Kidney (tissue), 14 donors: Measurements from ENCODE around the gene NAP1L5. TPM values are rescaled to one million over a fixed set of nuclear protein-coding genes. Genes with fewer than 3 reads are reported as not detected.

Experiments used
- DNase-seq, 5 donors: peaks; one replicate each; pipeline ENCODE4 v3.0.0-alpha.2; 2013 to 2020
- FAIRE-seq: peaks from 2 replicates; lab custom pipeline; 2012; peaks lifted over from hg19 to GRCh38; lab: Jason Lieb, UNC
- H3K27ac ChIP-seq, 2 donors: one replicate each; pipeline ENCODE4 v1.7.0; 2013; ENCODE audit warnings: low read depth in 2 of 2, low read length in 2 of 2, inconsistent platforms in 1 of 2
- H3K27me3 ChIP-seq: one replicate; pipeline ENCODE4 v1.7.1; 2013; ENCODE audit warnings: low read length, inconsistent platforms; ENCODE audit not compliant: control insufficient read depth, insufficient read depth
- H3K36me3 ChIP-seq, 3 donors: one replicate each; pipeline versions ENCODE4 v1.7.0 to v1.7.1; 2013; ENCODE audit warnings: low read length in 3 of 3, control low read depth in 1 of 3, inconsistent platforms in 1 of 3; ENCODE audit not compliant: insufficient read depth in 3 of 3, control insufficient read depth in 2 of 3
- H3K4me1 ChIP-seq, 3 donors: one replicate each; pipeline versions ENCODE4 v1.7.0 to v1.7.1; 2013; ENCODE audit warnings: low read length in 3 of 3, inconsistent platforms in 1 of 3, low read depth in 1 of 3; ENCODE audit not compliant: control insufficient read depth in 2 of 3, insufficient read depth in 2 of 3
- H3K4me3 ChIP-seq, 3 donors: one replicate each; pipeline versions ENCODE4 v1.7.0 to v1.8.1; 2013; ENCODE audit warnings: low read length in 3 of 3, control low read depth in 1 of 3, inconsistent platforms in 1 of 3
- H3K9ac ChIP-seq, 3 donors: one replicate each; pipeline versions ENCODE4 v1.7.0 to v1.7.1; 2013; ENCODE audit warnings: low read length in 3 of 3, control low read depth in 1 of 3, inconsistent platforms in 1 of 3
- H3K9me3 ChIP-seq, 3 donors: one replicate each; pipeline versions ENCODE4 v1.7.0 to v1.7.1; 2013; ENCODE audit warnings: low read length in 3 of 3, control low read depth in 1 of 3, inconsistent platforms in 1 of 3; ENCODE audit not compliant: control insufficient read depth in 2 of 3, insufficient read depth in 1 of 3
- intact Hi-C: fragments of 100-400 bp; cut with DNase I; formaldehyde crosslinking; loops from one replicate; pipeline ENCODE4 v1.11.1; 2022
- polyA plus RNA-seq: library from polyadenylated mRNA; stranded (reverse); fragments of 350-450 nt; fragmentation: Illumina TruSeq; extraction: RNeasy Lipid Tissue Mini Kit (QIAGEN cat#74804); gene quantifications from one replicate; pipeline ENCODE4 v1.2.3, GENCODE V29; 2014; ENCODE audit warnings: low read depth, low replicate concordance; ENCODE audit not compliant: insufficient read depth
- total RNA-seq: library from RNA; stranded (reverse); fragmentation: NEBNext Ultra II Directional; extraction: Animal tissue kit (Norgen Biotek cat#: 25700); gene quantifications from one replicate; pipeline ENCODE4 v1.2.1, GENCODE V29; 2021
- TF ChIP-seq, protein P1 (sequence below): IDR thresholded peaks from 3 replicates; pipeline ENCODE4 v1.5.1; 2012; ENCODE audit warnings: mild to moderate bottlenecking, moderate library complexity, borderline replicate concordance; ENCODE audit not compliant: insufficient read depth; ENCODE audit errors: extremely low read depth
- donor health status: control.
- donor health status: control.
- donor health status: control.
- donor health status: control.
- donor health status: control.
- donor health status: DM: yes; HTN: yes; CAD: no.
- donor health status: Normal renal cell carcinoma (clear cell type).

NAP1L5 gene
- total and polyA plus RNA-seq, 2 donors from 2014 or later = 5.9 to 12.4 TPM

DNA sequence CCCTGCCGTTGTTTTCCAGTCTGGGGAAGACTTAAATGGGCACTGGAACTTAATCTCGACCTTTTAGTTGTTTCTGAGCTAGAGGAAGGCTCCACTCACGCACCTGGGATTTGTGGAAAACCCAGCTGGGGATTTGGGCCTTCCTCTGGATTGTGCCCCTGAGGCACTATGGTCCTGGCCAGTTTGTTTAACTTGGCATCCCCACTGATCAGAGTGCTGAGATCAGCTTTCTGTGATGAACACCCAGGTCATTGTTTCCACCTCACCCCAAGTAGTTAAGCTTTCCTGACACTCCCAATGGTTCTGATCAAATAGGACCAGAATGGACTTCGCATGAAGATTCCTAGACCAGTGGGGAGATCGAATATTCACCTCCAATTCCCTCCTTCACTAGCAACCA, 20.5 kb upstream of the NAP1L5 start:
- H3K4me1 ChIP-seq = no peaks in the 10 kb centered on the region
- FAIRE-seq (no peak), DNase-seq (no peak)
- TF ChIP-seq, protein P1, sequence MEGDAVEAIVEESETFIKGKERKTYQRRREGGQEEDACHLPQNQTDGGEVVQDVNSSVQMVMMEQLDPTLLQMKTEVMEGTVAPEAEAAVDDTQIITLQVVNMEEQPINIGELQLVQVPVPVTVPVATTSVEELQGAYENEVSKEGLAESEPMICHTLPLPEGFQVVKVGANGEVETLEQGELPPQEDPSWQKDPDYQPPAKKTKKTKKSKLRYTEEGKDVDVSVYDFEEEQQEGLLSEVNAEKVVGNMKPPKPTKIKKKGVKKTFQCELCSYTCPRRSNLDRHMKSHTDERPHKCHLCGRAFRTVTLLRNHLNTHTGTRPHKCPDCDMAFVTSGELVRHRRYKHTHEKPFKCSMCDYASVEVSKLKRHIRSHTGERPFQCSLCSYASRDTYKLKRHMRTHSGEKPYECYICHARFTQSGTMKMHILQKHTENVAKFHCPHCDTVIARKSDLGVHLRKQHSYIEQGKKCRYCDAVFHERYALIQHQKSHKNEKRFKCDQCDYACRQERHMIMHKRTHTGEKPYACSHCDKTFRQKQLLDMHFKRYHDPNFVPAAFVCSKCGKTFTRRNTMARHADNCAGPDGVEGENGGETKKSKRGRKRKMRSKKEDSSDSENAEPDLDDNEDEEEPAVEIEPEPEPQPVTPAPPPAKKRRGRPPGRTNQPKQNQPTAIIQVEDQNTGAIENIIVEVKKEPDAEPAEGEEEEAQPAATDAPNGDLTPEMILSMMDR = no peak
- H3K4me3 ChIP-seq = no peak overlapping the region
- H3K9ac ChIP-seq = no peak overlapping the region
- H3K9me3 ChIP-seq = peaks cover 0 to 8% (median 6%) of the 10 kb centered on the region in 3 donors
- intact Hi-C loops = no loop called here
- peaks cover 0 to 11% (median 7%) of the 10 kb centered on the region in 3 donors for H3K36me3 ChIP-seq
- H3K27me3 ChIP-seq = no peaks in the 10 kb centered on the region
- H3K27ac ChIP-seq = no peak overlapping the region

DNA sequence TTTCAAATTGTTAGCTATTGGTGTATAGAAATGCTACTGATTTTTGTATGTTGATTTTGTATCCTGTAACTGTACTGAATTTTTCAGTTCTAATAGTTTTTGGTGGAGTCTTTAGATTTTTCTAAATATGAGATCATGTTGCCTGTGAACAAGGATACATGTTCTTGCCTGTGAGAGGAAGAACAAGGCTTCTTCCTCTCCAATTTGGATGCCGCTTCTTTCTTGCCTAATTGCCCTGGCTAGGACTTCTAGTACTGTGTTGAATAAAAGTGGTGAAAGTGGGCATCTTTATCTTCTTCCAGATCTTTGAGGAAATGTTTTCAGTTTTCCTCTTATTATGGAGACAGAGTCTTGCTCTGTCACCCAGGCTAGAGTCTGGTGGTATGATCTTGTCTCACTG, 16.2 kb upstream of the NAP1L5 start:
- H3K27ac ChIP-seq = no peak overlapping the region
- FAIRE-seq (no peak), DNase-seq (no peak)
- H3K4me1 ChIP-seq = no peaks in the 10 kb centered on the region
- TF ChIP-seq, protein P1 = no peak
- H3K9me3 ChIP-seq = peaks cover 0 to 8% (median 6%) of the 10 kb centered on the region in 3 donors
- H3K4me3 ChIP-seq = no peak overlapping the region
- H3K9ac ChIP-seq = no peak overlapping the region
- intact Hi-C loops = no loop called here
- H3K27me3 ChIP-seq = no peaks in the 10 kb centered on the region
- H3K36me3 ChIP-seq = peaks cover 0 to 15% (median 8%) of the 10 kb centered on the region in 3 donors

DNA sequence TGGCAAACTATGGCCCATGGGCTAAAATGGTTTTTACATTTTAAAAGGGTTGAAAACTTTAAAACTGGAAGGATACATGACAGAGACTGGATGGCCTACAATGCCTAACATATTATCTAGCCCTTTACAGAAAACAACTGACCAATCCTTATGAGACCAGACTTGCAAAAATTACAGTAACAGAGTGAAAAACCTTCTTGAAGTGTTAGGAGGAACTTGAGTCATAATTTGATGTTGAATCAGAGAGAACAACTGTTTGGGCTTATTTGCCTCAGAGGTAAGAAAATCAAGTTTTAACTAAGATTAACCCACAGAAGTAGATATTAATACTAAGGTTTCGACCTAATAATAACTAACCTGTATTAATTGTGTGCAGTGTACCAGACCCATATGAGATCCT, 12.4 kb upstream of the NAP1L5 start:
- H3K9me3 ChIP-seq = no peaks in the 10 kb centered on the region
- no peak for DNase-seq
- no peak overlapping the region for H3K9ac ChIP-seq
- intact Hi-C loops = loop anchor here (10.0 kb wide), 1 partner anchor 315 kb away; no protein-coding TSS in a partner anchor
- peaks cover 0 to 2% (median 0%) of the 10 kb centered on the region in 3 donors for H3K4me1 ChIP-seq
- no peak overlapping the region for H3K4me3 ChIP-seq
- H3K27me3 ChIP-seq = no peaks in the 10 kb centered on the region
- TF ChIP-seq, protein P1 = no peak
- no peak for FAIRE-seq
- H3K27ac ChIP-seq = no peak overlapping the region
- peaks cover 0 to 7% (median 4%) of the 10 kb centered on the region in 3 donors for H3K36me3 ChIP-seq

DNA sequence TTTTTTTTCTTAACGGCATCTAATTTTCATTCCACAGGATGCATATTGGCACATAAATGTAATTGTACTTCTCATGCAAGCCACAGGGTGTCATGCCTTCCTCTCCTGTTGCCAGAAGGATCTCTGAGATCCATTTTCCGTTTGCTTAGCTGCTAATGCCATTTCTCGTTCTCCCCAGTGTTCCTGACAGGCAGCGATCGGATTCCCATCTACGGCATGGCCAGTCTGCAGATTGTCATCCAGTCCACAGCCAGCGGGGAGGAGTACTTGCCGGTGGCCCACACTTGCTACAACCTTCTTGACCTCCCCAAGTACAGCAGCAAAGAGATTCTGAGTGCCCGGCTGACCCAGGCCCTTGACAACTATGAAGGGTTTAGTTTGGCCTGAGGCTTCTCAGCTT, 8.9 kb upstream of the NAP1L5 start:
- peak overlapping the region in 1 of 3 donors; percentile 42 for H3K9ac ChIP-seq
- DNase-seq (peak; percentile 37 to 78 (median 66)), FAIRE-seq (no peak)
- H3K9me3 ChIP-seq = no peaks in the 10 kb centered on the region
- no peak overlapping the region for H3K27ac ChIP-seq
- TF ChIP-seq, protein P1 = peak; percentile 84
- peaks cover 0 to 3% (median under 1%) of the 10 kb centered on the region in 3 donors for H3K36me3 ChIP-seq
- H3K27me3 ChIP-seq = no peaks in the 10 kb centered on the region
- H3K4me1 ChIP-seq = peaks cover 0 to 2% (median 0%) of the 10 kb centered on the region in 3 donors
- no peak overlapping the region for H3K4me3 ChIP-seq
- intact Hi-C loops = loop anchor here (10.0 kb wide), 1 partner anchor 318 kb away; no protein-coding TSS in a partner anchor
